ENCODE data around the gene CWF19L2. TPM values are rescaled to one million over a fixed set of nuclear protein-coding genes. Genes with fewer than 3 reads are reported as not detected.
"Not testable (repeated sequence)": the region's sequence is repeated elsewhere in the genome, so short reads cannot be mapped to it uniquely, and the experiment has no call there.

Gene CWF19L2
- total RNA-seq, result 10 to 100 TPM; 14.7 to 17.1 TPM
- long read RNA-seq, donor 1, partial matches to known transcripts, result 5 of 10 reads
- long read RNA-seq, donor 1, other reads (novel, unspliced or antisense), result 1 of 10 reads
- long read RNA-seq, donor 2, partial matches to known transcripts, result 2 of 4 reads
- long read RNA-seq, donor 2, other reads (novel, unspliced or antisense), result 2 of 4 reads

- peak; percentile 97 for DNase-seq (ENCODE audit: low spot score)
- intact Hi-C loops (cut with DNase I), result no loop called here
These were observed at the start of gene CWF19L2 for GRCh38 chr11:107457558-107458271. Gene CWF19L2 (minus strand): TSS chr11:107457825. CDS start chr11:107457816, 9 bp downstream.

- DNase-seq (ENCODE audit: low spot score), result no peak
- intact Hi-C loops (cut with DNase I), result no loop called here
These were observed 48.1 kb upstream of the CWF19L2 start for GRCh38 chr11:107505647-107506225.

GRCh38 chr11:107504981-107505380, 47.4 kb upstream of the CWF19L2 start:
- intact Hi-C loops (cut with DNase I), result no loop called here

GRCh38 chr11:107501713-107502112, 44.1 kb upstream of the CWF19L2 start:
- DNase-seq (ENCODE audit: low spot score), result no peak
- intact Hi-C loops (cut with DNase I), result no loop called here

More at GRCh38 chr11:107504981-107505380, 47.4 kb upstream of the CWF19L2 start:
- no peak for DNase-seq (ENCODE audit: low spot score)

GRCh38 chr11:107497371-107497770, 39.7 kb upstream of the CWF19L2 start:
- DNase-seq (ENCODE audit: low spot score); intact Hi-C loops (cut with DNase I): not testable (repeated sequence)

- no peak for DNase-seq (ENCODE audit: low spot score)
- intact Hi-C loops (cut with DNase I), result no loop called here
These were observed 38.4 kb upstream of the CWF19L2 start for GRCh38 chr11:107496011-107496410.

GRCh38 chr11:107494055-107494454, 36.4 kb upstream of the CWF19L2 start:
- intact Hi-C loops (cut with DNase I), result no loop called here
- DNase-seq (ENCODE audit: low spot score), result no peak

- DNase-seq (ENCODE audit: low spot score), result no peak
These were observed 35.5 kb upstream of the CWF19L2 start for GRCh38 chr11:107493117-107493516.

GRCh38 chr11:107490836-107491235, 33.2 kb upstream of the CWF19L2 start:
- no peak for DNase-seq (ENCODE audit: low spot score)
- intact Hi-C loops (cut with DNase I), result no loop called here

More at GRCh38 chr11:107493117-107493516, 35.5 kb upstream of the CWF19L2 start:
- intact Hi-C loops (cut with DNase I), result no loop called here

- intact Hi-C loops (cut with DNase I), result no loop called here
- no peak for DNase-seq (ENCODE audit: low spot score)
These were observed 24.6 kb upstream of the CWF19L2 start for GRCh38 chr11:107482234-107482633.

GRCh38 chr11:107478922-107479321, 21.3 kb upstream of the CWF19L2 start:
- intact Hi-C loops (cut with DNase I), result no loop called here
- DNase-seq (ENCODE audit: low spot score), result no peak

GRCh38 chr11:107477820-107478219, 20.2 kb upstream of the CWF19L2 start:
- DNase-seq (ENCODE audit: low spot score), result no peak
- intact Hi-C loops (cut with DNase I), result no loop called here

GRCh38 chr11:107473792-107474191, 16.2 kb upstream of the CWF19L2 start:
- intact Hi-C loops (cut with DNase I), result no loop called here
- no peak for DNase-seq (ENCODE audit: low spot score)

GRCh38 chr11:107472966-107473365, 15.3 kb upstream of the CWF19L2 start:
- intact Hi-C loops (cut with DNase I), result no loop called here
- DNase-seq (ENCODE audit: low spot score), result no peak

- intact Hi-C loops (cut with DNase I), result no loop called here
- no peak for DNase-seq (ENCODE audit: low spot score)
These were observed 11.0 kb upstream of the CWF19L2 start for GRCh38 chr11:107468596-107468995.

GRCh38 chr11:107467696-107468095, 10.1 kb upstream of the CWF19L2 start:
- DNase-seq (ENCODE audit: low spot score), result no peak

GRCh38 chr11:107466275-107466866, 8.7 kb upstream of the CWF19L2 start:
- intact Hi-C loops (cut with DNase I); DNase-seq (ENCODE audit: low spot score): not testable (repeated sequence)

More at GRCh38 chr11:107467696-107468095, 10.1 kb upstream of the CWF19L2 start:
- intact Hi-C loops (cut with DNase I), result no loop called here

- intact Hi-C loops (cut with DNase I), result no loop called here
- no peak for DNase-seq (ENCODE audit: low spot score)
These were observed 444 bp downstream of the CWF19L2 start for GRCh38 chr11:107457205-107457557.

- intact Hi-C loops (cut with DNase I), result no loop called here
- DNase-seq (ENCODE audit: low spot score), result peak; percentile 74
These were observed 3.9 kb downstream of the CWF19L2 start for GRCh38 chr11:107453594-107454286.

Data from posterior vena cava (tissue), 2 donors.